Measurements from ENCODE around the gene GNA14. TPM values are rescaled to one million over a fixed set of nuclear protein-coding genes. Genes with fewer than 3 reads are reported as not detected.

Gene GNA14
- total RNA-seq, 1 experiment from 2014 or later: 1.3 TPM

GRCh38 chr9:77547106-77547730, 100.9 kb downstream of the GNA14 start:
- POLR2A ChIA-PET (ENCODE audit: unreplicated experiment): no interaction called here
- H3F3A ChIP-seq (ENCODE audit: insufficient read depth, low read depth): no peaks in the 10 kb centered on the region
- peaks cover 6% of the 10 kb centered on the region; the same call in 1 of the 2 replicates for H3K9me3 ChIP-seq (ENCODE audit: insufficient read depth, low read depth)
- H3K36me3 ChIP-seq (ENCODE audit: low read depth): no peaks in the 10 kb centered on the region
- BruUV-seq (replicated peaks): no TSS peak
- H2AFZ ChIP-seq: no peak overlapping the region
- intact Hi-C loops (cut with micrococcal nuclease; ENCODE audit: unreplicated experiment): no loop called here
- no peaks in the 10 kb centered on the region for H3K79me2 ChIP-seq (ENCODE audit: low read depth)
- no peaks in the 10 kb centered on the region for H3K9me2 ChIP-seq (ENCODE audit: insufficient read depth)
- no peak overlapping the region for H3K4me2 ChIP-seq
- H4K20me1 ChIP-seq (ENCODE audit: insufficient read depth): no peaks in the 10 kb centered on the region
- TF ChIP-seq EZH2 (IDR thresholded peaks at IDR 0.05; ENCODE audit: low read depth) (no peak), CTCF (conservative IDR thresholded peaks at IDR 0.05) (no peak)
- H3K4me3 ChIP-seq: no peak overlapping the region
- H3K4me1 ChIP-seq (replicated peaks; ENCODE audit: insufficient read depth): no peaks in the 10 kb centered on the region
- H3K27ac ChIP-seq: no peak overlapping the region
- CTCF ChIA-PET: no interaction called here
- no peaks in the 10 kb centered on the region for H3K27me3 ChIP-seq (ENCODE audit: insufficient read depth, low read depth)
- DNase-seq: no peak

GRCh38 chr9:77546376-77546950, 101.7 kb downstream of the GNA14 start:
- H3K9me3 ChIP-seq (ENCODE audit: insufficient read depth, low read depth): peaks cover 6% of the 10 kb centered on the region; the same call in 1 of the 2 replicates
- H2AFZ ChIP-seq: no peak overlapping the region
- no peaks in the 10 kb centered on the region for H3F3A ChIP-seq (ENCODE audit: insufficient read depth, low read depth)
- DNase-seq: no peak
- no peak overlapping the region for H3K4me2 ChIP-seq
- no peak overlapping the region for H3K27ac ChIP-seq
- no peaks in the 10 kb centered on the region for H3K9me2 ChIP-seq (ENCODE audit: insufficient read depth)
- H3K4me3 ChIP-seq: no peak overlapping the region
- TF ChIP-seq CTCF (conservative IDR thresholded peaks at IDR 0.05): no peak
- no peak for TF ChIP-seq EZH2 (IDR thresholded peaks at IDR 0.05; ENCODE audit: low read depth)
- intact Hi-C loops (cut with micrococcal nuclease; ENCODE audit: unreplicated experiment): no loop called here
- no peaks in the 10 kb centered on the region for H3K79me2 ChIP-seq (ENCODE audit: low read depth)
- H3K36me3 ChIP-seq (ENCODE audit: low read depth): no peaks in the 10 kb centered on the region
- ChIA-PET CTCF (no interaction called here), POLR2A (ENCODE audit: unreplicated experiment) (no interaction called here)
- no peaks in the 10 kb centered on the region for H3K27me3 ChIP-seq (ENCODE audit: insufficient read depth, low read depth)
- H3K4me1 ChIP-seq (replicated peaks; ENCODE audit: insufficient read depth): no peaks in the 10 kb centered on the region
- H4K20me1 ChIP-seq (ENCODE audit: insufficient read depth): no peaks in the 10 kb centered on the region
- no TSS peak for BruUV-seq (replicated peaks)

- no peaks in the 10 kb centered on the region for H3K36me3 ChIP-seq (ENCODE audit: low read depth)
- DNase-seq: no peak
- H4K20me1 ChIP-seq (ENCODE audit: insufficient read depth): no peaks in the 10 kb centered on the region
- no peaks in the 10 kb centered on the region for H3K27me3 ChIP-seq (ENCODE audit: insufficient read depth, low read depth)
- BruUV-seq (replicated peaks): no TSS peak
- no peak overlapping the region for H3K4me2 ChIP-seq
- no peak overlapping the region for H3K4me3 ChIP-seq
- no peak overlapping the region for H3K27ac ChIP-seq
- TF ChIP-seq CTCF (conservative IDR thresholded peaks at IDR 0.05): no peak
- no peak for TF ChIP-seq EZH2 (IDR thresholded peaks at IDR 0.05; ENCODE audit: low read depth)
- H3K9me2 ChIP-seq (ENCODE audit: insufficient read depth): no peaks in the 10 kb centered on the region
- intact Hi-C loops (cut with micrococcal nuclease; ENCODE audit: unreplicated experiment): no loop called here
- no peaks in the 10 kb centered on the region for H3K4me1 ChIP-seq (replicated peaks; ENCODE audit: insufficient read depth)
- ChIA-PET CTCF (interaction anchor here (0.7 kb wide), 1 partner anchor 1083 kb away, joined by 4 read pairs; no protein-coding TSS in a partner anchor), POLR2A (ENCODE audit: unreplicated experiment) (interaction anchor here (0.7 kb wide), 1 partner anchor 119 kb away, joined by 3 read pairs; no protein-coding TSS in a partner anchor)
- H2AFZ ChIP-seq: no peak overlapping the region; the same call in 1 of the 2 replicates
- H3F3A ChIP-seq (ENCODE audit: insufficient read depth, low read depth): no peaks in the 10 kb centered on the region
- no peaks in the 10 kb centered on the region for H3K79me2 ChIP-seq (ENCODE audit: low read depth)
- H3K9me3 ChIP-seq (ENCODE audit: insufficient read depth, low read depth): peaks cover 6% of the 10 kb centered on the region; the same call in 1 of the 2 replicates
Measured at GRCh38 chr9:77544546-77544945, 103.6 kb downstream of the GNA14 start.

Measured in PC-9 (cell line).